ENCODE data around the gene TMED5.

GRCh38 chr1:93205892-93206566 is 25.8 kb upstream of the TMED5 start:
- TF ChIP-seq CTCF (IDR thresholded peaks at IDR 0.05) (no peak), POLR2A (IDR thresholded peaks at IDR 0.05) (no peak), EP300 (IDR thresholded peaks at IDR 0.05) (no peak)

All from tibial nerve (tissue), 4 donors.